ENCODE measurements around the gene UQCRHL. TPM values are rescaled to one million over a fixed set of nuclear protein-coding genes. Genes with fewer than 3 reads are reported as not detected.

Gene UQCRHL
- total RNA-seq, 1 donor: 1.2 TPM

GRCh38 chr1:15788624-15789301, 18.7 kb downstream of the UQCRHL start:
- Histone ChIP-seq H3K4me1 (ENCODE audit: insufficient read depth, low read length) (no peaks in the 10 kb centered on the region), H3K4me3 (ENCODE audit: low read length) (no peak overlapping the region), H3K9me3 (ENCODE audit: low read depth, low read length) (no peaks in the 10 kb centered on the region), H3K27me3 (ENCODE audit: insufficient read depth, low read length) (no peaks in the 10 kb centered on the region)

GRCh38 chr1:15786581-15786980, 20.9 kb downstream of the UQCRHL start:
- Histone ChIP-seq H3K9me3 (ENCODE audit: low read depth, low read length) (no peaks in the 10 kb centered on the region), H3K27me3 (ENCODE audit: insufficient read depth, low read length) (no peaks in the 10 kb centered on the region), H3K4me1 (ENCODE audit: insufficient read depth, low read length) (no peaks in the 10 kb centered on the region), H3K4me3 (ENCODE audit: low read length) (no peak overlapping the region)

DNA sequence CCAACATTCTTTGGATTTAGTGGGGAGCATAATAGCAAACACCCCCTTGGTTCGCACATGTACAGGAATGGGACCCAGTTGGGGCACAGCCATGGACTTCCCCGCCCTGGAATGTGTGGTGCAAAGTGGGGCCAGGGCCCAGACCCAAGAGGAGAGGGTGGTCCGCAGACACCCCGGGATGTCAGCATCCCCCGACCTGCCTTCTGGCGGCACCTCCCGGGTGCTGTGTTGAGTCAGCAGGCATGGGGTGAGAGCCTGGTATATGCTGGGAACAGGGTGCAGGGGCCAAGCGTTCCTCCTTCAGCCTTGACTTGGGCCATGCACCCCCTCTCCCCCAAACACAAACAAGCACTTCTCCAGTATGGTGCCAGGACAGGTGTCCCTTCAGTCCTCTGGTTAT, 21.8 kb downstream of the UQCRHL start:
- Histone ChIP-seq H3K9me3 (ENCODE audit: low read depth, low read length) (no peaks in the 10 kb centered on the region), H3K27me3 (ENCODE audit: insufficient read depth, low read length) (no peaks in the 10 kb centered on the region), H3K4me1 (ENCODE audit: insufficient read depth, low read length) (no peaks in the 10 kb centered on the region), H3K4me3 (ENCODE audit: low read length) (no peak overlapping the region)

DNA sequence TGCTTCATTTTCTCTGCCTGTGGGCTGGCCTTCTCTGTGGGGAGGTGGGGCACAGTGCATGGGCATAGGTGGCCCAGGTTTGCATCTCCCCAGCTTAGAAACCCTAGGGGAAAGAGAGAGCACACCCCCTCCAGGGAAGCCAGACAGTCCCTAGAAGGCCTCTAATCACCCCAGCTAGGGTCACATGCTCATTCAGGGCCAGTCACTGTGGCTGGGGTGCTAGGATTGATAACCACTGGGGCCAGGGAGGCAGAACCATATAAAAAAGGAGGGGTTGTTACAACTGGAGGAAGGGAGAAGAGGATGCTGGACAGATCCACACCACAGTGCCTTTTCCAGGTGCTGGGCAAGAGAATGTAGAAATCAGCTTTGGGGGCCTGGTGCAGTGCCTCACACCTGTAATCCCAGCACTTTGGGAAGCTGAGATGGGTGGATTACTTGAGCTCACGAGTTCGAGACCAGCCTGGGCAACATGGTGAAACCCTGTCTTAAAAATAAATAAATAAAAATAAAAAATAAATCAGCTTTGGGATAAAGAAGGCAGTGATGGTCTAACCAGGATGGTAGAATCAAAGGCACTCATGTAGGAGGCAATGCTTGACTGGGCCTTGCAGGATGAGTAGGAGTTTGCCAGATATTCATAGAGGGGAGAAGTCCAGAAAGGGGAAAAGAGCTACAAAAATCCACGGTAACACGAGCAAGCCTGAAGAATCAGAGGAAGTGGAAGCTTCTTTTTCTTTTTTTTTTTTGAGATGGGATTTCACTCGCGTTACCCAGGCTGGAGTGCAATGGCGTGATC, 29.3 kb downstream of the UQCRHL start:
- H3K27me3 ChIP-seq (ENCODE audit: insufficient read depth, low read length): no peaks in the 10 kb centered on the region
- H3K9me3 ChIP-seq (ENCODE audit: low read depth, low read length): no peaks in the 10 kb centered on the region
- H3K4me3 ChIP-seq (ENCODE audit: low read length): no peak overlapping the region
- no peaks in the 10 kb centered on the region for H3K4me1 ChIP-seq (ENCODE audit: insufficient read depth, low read length)

- no peak overlapping the region for H3K4me3 ChIP-seq (ENCODE audit: low read length)
Observed at GRCh38 chr1:15775706-15776105, 31.7 kb downstream of the UQCRHL start.

GRCh38 chr1:15771836-15772515, 35.5 kb downstream of the UQCRHL start:
- Histone ChIP-seq H3K9me3 (ENCODE audit: low read depth, low read length) (no peaks in the 10 kb centered on the region), H3K4me1 (ENCODE audit: insufficient read depth, low read length) (no peaks in the 10 kb centered on the region), H3K4me3 (ENCODE audit: low read length) (no peak overlapping the region), H3K27me3 (ENCODE audit: insufficient read depth, low read length) (no peaks in the 10 kb centered on the region)

More at GRCh38 chr1:15775706-15776105, 31.7 kb downstream of the UQCRHL start:
- Histone ChIP-seq H3K9me3 (ENCODE audit: low read depth, low read length) (no peaks in the 10 kb centered on the region), H3K4me1 (ENCODE audit: insufficient read depth, low read length) (no peaks in the 10 kb centered on the region), H3K27me3 (ENCODE audit: insufficient read depth, low read length) (no peaks in the 10 kb centered on the region)

DNA sequence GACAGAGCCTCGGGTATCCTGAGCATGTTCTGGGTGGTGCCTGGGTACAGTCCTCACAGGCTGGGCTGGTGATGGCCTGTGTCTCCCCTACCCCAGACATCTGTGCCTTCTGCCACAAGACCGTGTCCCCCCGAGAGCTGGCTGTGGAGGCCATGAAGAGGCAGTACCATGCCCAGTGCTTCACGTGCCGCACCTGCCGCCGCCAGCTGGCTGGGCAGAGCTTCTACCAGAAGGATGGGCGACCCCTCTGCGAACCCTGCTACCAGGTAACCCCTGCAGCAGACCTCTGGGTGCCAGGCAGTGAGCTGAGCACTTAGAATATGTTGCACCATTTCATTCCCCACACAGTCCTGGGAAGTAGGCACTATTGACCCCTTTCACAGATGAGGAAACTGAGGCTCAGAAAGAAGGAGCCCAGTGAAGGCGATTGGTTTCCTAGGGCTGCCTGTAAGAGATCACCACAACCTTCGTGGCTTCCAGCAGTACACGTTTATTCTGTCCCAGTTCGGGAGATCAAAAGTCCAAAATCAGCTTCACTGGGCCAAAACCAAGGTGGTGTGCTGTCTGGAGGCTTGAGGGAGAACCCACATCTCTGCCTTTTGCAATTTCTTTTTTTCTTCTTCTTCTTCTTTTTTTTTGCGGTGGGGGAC, 37.0 kb downstream of the UQCRHL start:
- Histone ChIP-seq H3K9me3 (ENCODE audit: low read depth, low read length) (no peaks in the 10 kb centered on the region), H3K4me1 (ENCODE audit: insufficient read depth, low read length) (no peaks in the 10 kb centered on the region)

DNA sequence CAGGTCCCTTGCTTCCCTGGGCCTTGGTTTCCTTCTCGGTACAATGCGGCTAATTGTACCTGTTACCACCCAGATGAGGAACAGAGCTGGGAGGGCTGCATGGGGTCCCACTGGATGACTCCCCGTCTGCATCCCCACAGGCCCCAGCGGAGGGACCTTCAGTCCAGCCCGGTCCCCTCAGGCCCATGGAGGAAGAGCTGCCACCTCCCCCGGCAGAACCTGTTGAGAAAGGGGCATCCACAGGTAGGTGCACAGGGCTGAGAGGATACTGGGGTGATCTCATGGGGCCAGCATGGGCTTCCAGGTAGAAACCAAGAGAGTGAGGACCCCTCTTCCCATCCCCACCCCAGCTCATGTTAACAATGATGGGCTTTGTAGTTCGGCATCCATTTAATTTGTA, 39.1 kb downstream of the UQCRHL start:
- H3K4me1 ChIP-seq (ENCODE audit: insufficient read depth, low read length): no peaks in the 10 kb centered on the region
- no peak overlapping the region for H3K4me3 ChIP-seq (ENCODE audit: low read length)
- H3K9me3 ChIP-seq (ENCODE audit: low read depth, low read length): no peaks in the 10 kb centered on the region
- no peaks in the 10 kb centered on the region for H3K27me3 ChIP-seq (ENCODE audit: insufficient read depth, low read length)

More for the DNA sequence above, 37.0 kb downstream of the UQCRHL start:
- no peak overlapping the region for H3K4me3 ChIP-seq (ENCODE audit: low read length)
- H3K27me3 ChIP-seq (ENCODE audit: insufficient read depth, low read length): no peaks in the 10 kb centered on the region

- H3K9me3 ChIP-seq (ENCODE audit: low read depth, low read length): no peaks in the 10 kb centered on the region
- H3K4me3 ChIP-seq (ENCODE audit: low read length): no peak overlapping the region
- H3K27me3 ChIP-seq (ENCODE audit: insufficient read depth, low read length): no peaks in the 10 kb centered on the region
- no peaks in the 10 kb centered on the region for H3K4me1 ChIP-seq (ENCODE audit: insufficient read depth, low read length)
Observed at GRCh38 chr1:15767941-15768340, 39.5 kb downstream of the UQCRHL start.

DNA sequence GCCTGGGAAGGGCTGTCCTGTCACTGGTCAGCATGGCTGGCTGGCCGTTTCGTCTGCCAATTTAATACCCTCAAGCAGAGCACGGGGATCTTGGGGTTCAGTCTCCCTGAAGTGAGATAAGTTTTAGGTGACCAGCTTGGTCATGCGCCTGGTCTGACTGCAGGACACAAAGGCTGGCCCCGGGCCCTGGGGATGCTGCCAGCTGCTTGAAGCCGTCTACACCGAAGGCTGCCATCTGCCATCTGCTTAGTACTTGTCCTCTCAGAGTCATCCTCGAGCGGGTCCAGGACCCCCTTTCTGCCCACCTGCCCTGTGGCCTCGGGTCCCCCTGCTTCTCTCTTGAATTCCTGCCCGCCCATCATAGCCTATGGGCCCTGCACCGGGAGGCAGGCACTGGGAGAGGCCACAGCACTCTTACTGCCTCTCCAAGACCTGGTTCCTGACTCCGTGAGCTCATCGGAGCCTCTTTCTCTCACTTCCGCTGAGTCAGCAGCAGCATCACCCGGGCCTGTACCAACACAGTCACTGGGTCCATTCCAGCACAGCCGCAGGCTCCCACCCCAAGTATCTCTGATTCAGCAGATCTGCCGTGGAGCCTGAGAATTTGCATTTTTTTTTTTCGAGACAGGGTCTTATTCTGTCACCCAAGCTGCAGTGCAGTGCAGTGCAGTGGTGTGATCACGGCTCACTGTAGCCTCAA, 41.8 kb downstream of the UQCRHL start:
- no peaks in the 10 kb centered on the region for H3K4me1 ChIP-seq (ENCODE audit: insufficient read depth, low read length)
- H3K4me3 ChIP-seq (ENCODE audit: low read length): no peak overlapping the region
- H3K27me3 ChIP-seq (ENCODE audit: insufficient read depth, low read length): peaks cover 11% of the 10 kb centered on the region
- H3K9me3 ChIP-seq (ENCODE audit: low read depth, low read length): no peaks in the 10 kb centered on the region

- H3K4me1 ChIP-seq (ENCODE audit: insufficient read depth, low read length): no peaks in the 10 kb centered on the region
- no peaks in the 10 kb centered on the region for H3K9me3 ChIP-seq (ENCODE audit: low read depth, low read length)
- H3K27me3 ChIP-seq (ENCODE audit: insufficient read depth, low read length): peaks cover 14% of the 10 kb centered on the region
Observed at GRCh38 chr1:15764890-15765289, 42.6 kb downstream of the UQCRHL start.

DNA sequence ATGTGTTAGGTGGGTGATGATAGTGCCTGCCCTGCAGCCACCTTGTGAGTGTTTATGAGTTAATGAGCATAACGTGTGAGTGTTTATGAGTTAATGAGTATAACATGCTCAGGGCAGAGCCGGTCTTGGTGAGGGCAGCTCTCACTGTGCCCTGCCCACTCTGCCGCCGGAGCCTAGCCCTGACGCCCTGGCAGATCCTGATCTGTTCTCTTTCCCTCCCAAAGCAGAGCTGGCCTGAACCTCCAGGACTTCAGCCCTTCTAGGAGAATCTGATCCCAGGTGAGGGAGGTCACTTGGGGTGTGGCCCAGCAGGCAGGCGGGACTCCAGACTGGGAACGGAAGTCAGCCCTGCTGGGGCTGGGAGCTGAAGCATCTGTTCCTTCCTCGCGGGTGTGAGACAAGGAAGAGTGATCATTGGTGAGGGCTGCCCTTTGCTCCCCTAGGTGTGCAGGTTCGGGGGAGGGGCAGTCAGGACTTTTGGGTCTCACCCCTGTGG, 43.1 kb downstream of the UQCRHL start:
- H3K9me3 ChIP-seq (ENCODE audit: low read depth, low read length): no peaks in the 10 kb centered on the region

More at GRCh38 chr1:15764890-15765289, 42.6 kb downstream of the UQCRHL start:
- no peak overlapping the region for H3K4me3 ChIP-seq (ENCODE audit: low read length)

DNA sequence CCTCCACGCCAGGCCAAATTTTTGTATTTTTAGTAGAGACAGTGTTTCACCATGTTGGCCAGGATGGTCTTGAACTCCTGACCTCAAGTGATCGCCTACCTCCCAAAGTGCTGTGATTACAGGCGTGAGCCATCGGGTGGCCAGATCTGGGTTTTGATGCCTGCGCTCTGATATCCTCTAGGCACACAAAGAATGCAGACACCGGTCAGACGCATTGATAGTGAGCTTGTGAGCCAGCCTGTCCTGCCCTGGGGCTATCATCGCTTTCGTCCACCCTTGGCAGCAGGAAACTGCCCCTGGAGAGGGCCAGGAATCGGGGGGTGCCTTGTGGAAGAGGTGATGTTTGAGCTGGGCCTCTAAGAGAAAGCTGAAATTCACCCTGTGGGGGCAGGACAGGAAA, 44.9 kb downstream of the UQCRHL start:
- H3K9me3 ChIP-seq (ENCODE audit: low read depth, low read length): no peaks in the 10 kb centered on the region
- peaks cover 28% of the 10 kb centered on the region for H3K27me3 ChIP-seq (ENCODE audit: insufficient read depth, low read length)
- H3K4me1 ChIP-seq (ENCODE audit: insufficient read depth, low read length): peaks cover 5% of the 10 kb centered on the region
- H3K4me3 ChIP-seq (ENCODE audit: low read length): no peak overlapping the region

More for the DNA sequence above, 43.1 kb downstream of the UQCRHL start:
- Histone ChIP-seq H3K4me3 (ENCODE audit: low read length) (no peak overlapping the region), H3K4me1 (ENCODE audit: insufficient read depth, low read length) (no peaks in the 10 kb centered on the region), H3K27me3 (ENCODE audit: insufficient read depth, low read length) (peaks cover 17% of the 10 kb centered on the region)

DNA sequence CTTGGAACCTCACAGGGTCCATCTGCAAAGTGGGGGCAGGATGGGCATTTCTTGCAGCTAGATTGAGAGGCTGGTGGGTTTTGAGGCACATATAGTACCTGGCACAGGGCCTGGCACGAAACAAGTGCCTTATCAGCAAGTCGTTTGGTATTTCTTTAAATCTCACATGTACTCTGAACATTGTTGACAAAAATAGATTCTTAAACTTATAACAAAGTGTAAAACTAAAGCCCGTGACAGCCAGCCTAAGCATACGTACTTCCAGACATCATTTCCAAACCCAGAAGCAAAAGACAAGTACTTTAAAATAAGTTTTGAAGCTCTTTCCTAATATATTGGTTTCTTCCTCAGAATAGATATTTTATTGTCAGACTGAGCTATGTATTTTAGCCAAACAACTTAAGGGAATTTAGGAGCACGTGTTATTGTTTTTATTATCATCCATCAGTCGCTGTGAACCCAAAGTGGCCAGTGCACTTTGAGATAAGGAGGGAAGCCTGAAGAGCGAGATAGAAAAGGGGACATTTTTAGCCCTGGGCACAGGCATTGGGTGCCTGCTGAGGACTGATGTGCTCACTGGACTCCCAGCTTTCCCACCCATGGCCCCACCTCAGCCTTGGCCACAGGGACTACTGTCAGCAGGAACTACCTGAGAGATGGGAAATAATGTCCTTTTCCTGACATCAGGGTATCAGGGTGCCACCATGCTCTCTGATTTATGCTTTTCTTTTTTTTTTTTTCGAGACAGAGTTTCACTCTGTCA, 45.9 kb downstream of the UQCRHL start:
- no peaks in the 10 kb centered on the region for H3K9me3 ChIP-seq (ENCODE audit: low read depth, low read length)
- peaks cover 6% of the 10 kb centered on the region for H3K4me1 ChIP-seq (ENCODE audit: insufficient read depth, low read length)
- peaks cover 38% of the 10 kb centered on the region for H3K27me3 ChIP-seq (ENCODE audit: insufficient read depth, low read length)
- no peak overlapping the region for H3K4me3 ChIP-seq (ENCODE audit: low read length)
